ENCODE measurements around the gene TCERG1L.

The TCERG1L gene

GRCh38 chr10:131346456-131346855 lies 34.9 kb upstream of the TCERG1L start:
- Histone ChIP-seq H2AFZ (ENCODE audit: low read depth, low read length, severe bottlenecking) (no peak overlapping the region), H3K9me2 (replicated peaks; ENCODE audit: insufficient read depth, low read length) (no peaks in the 10 kb centered on the region), H4K20me1 (ENCODE audit: low read depth, low read length) (no peaks in the 10 kb centered on the region), H3K27ac (ENCODE audit: low read depth, low read length) (no peak overlapping the region), H3K4me3 (ENCODE audit: insufficient read depth, low read length, poor library complexity, severe bottlenecking) (no peak overlapping the region), H3K79me2 (ENCODE audit: insufficient read depth, low read length) (no peaks in the 10 kb centered on the region), H3K4me2 (ENCODE audit: low read depth, low read length, poor library complexity, severe bottlenecking) (no peak overlapping the region), H3F3A (ENCODE audit: insufficient read depth) (no peaks in the 10 kb centered on the region), H3K27me3 (ENCODE audit: low read length) (no peaks in the 10 kb centered on the region), H3K36me3 (ENCODE audit: low read length) (no peaks in the 10 kb centered on the region), H3K9ac (ENCODE audit: low read length) (no peak overlapping the region), H3K9me3 (ENCODE audit: insufficient read depth, low read length) (no peaks in the 10 kb centered on the region)
- TF ChIP-seq EZH2phosphoT487 (conservative IDR thresholded peaks at IDR 0.05; ENCODE audit: low read length), result no peak
- TF ChIP-seq CTCF (IDR thresholded peaks at IDR 0.05; ENCODE audit: insufficient read depth, low read length, poor library complexity, severe bottlenecking), result no peak

DNA sequence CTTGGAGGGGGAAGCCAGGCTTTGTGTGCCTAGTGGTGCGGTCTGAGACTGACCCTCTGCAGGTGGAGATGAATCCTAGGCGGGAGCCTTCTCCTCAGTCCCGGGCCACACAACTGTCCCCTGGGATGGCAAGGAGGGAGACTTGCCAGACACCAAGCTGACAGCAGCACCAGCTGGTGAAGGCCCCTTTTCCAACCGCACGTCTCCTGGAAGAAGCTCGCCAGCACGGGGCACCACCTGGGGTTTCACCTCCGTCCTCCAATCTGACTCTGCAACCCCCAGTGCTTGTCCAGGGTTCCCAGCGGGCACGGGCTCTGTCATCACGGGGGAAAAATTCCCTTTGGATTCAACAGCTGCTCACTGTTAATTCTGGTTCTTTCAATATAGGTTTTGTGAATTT lies 34.2 kb upstream of the TCERG1L start:
- Histone ChIP-seq H3K9me3 (ENCODE audit: insufficient read depth, low read length) (no peaks in the 10 kb centered on the region), H3K27ac (ENCODE audit: low read depth, low read length) (no peak overlapping the region), H3K9ac (ENCODE audit: low read length) (no peak overlapping the region), H2AFZ (ENCODE audit: low read depth, low read length, severe bottlenecking) (no peak overlapping the region), H3F3A (ENCODE audit: insufficient read depth) (no peaks in the 10 kb centered on the region), H3K79me2 (ENCODE audit: insufficient read depth, low read length) (no peaks in the 10 kb centered on the region), H3K36me3 (ENCODE audit: low read length) (no peaks in the 10 kb centered on the region), H3K27me3 (ENCODE audit: low read length) (no peaks in the 10 kb centered on the region), H3K4me2 (ENCODE audit: low read depth, low read length, poor library complexity, severe bottlenecking) (no peak overlapping the region), H3K9me2 (replicated peaks; ENCODE audit: insufficient read depth, low read length) (no peaks in the 10 kb centered on the region), H3K4me3 (ENCODE audit: insufficient read depth, low read length, poor library complexity, severe bottlenecking) (no peak overlapping the region), H4K20me1 (ENCODE audit: low read depth, low read length) (no peaks in the 10 kb centered on the region)
- no peak for TF ChIP-seq CTCF (IDR thresholded peaks at IDR 0.05; ENCODE audit: insufficient read depth, low read length, poor library complexity, severe bottlenecking)
- no peak for TF ChIP-seq EZH2phosphoT487 (conservative IDR thresholded peaks at IDR 0.05; ENCODE audit: low read length)

- TF ChIP-seq CTCF (IDR thresholded peaks at IDR 0.05; ENCODE audit: insufficient read depth, low read length, poor library complexity, severe bottlenecking) (no peak), EZH2phosphoT487 (conservative IDR thresholded peaks at IDR 0.05; ENCODE audit: low read length) (no peak)
- no peak overlapping the region for H3K9ac ChIP-seq (ENCODE audit: low read length)
- no peaks in the 10 kb centered on the region for H3K79me2 ChIP-seq (ENCODE audit: insufficient read depth, low read length)
- no peak overlapping the region for H3K27ac ChIP-seq (ENCODE audit: low read depth, low read length)
- H4K20me1 ChIP-seq (ENCODE audit: low read depth, low read length), result no peaks in the 10 kb centered on the region
- no peak overlapping the region for H3K4me2 ChIP-seq (ENCODE audit: low read depth, low read length, poor library complexity, severe bottlenecking)
- H3K9me2 ChIP-seq (replicated peaks; ENCODE audit: insufficient read depth, low read length), result no peaks in the 10 kb centered on the region
- H2AFZ ChIP-seq (ENCODE audit: low read depth, low read length, severe bottlenecking), result no peak overlapping the region
- no peaks in the 10 kb centered on the region for H3K36me3 ChIP-seq (ENCODE audit: low read length)
- no peak overlapping the region for H3K4me3 ChIP-seq (ENCODE audit: insufficient read depth, low read length, poor library complexity, severe bottlenecking)
- H3K27me3 ChIP-seq (ENCODE audit: low read length), result no peaks in the 10 kb centered on the region
- H3K9me3 ChIP-seq (ENCODE audit: insufficient read depth, low read length), result no peaks in the 10 kb centered on the region
- H3F3A ChIP-seq (ENCODE audit: insufficient read depth), result no peaks in the 10 kb centered on the region
Observed at GRCh38 chr10:131344747-131345146, 33.2 kb upstream of the TCERG1L start.

Data from SU-DHL-6 (cell line).